ENCODE measurements around the gene ZNF592.

DNA sequence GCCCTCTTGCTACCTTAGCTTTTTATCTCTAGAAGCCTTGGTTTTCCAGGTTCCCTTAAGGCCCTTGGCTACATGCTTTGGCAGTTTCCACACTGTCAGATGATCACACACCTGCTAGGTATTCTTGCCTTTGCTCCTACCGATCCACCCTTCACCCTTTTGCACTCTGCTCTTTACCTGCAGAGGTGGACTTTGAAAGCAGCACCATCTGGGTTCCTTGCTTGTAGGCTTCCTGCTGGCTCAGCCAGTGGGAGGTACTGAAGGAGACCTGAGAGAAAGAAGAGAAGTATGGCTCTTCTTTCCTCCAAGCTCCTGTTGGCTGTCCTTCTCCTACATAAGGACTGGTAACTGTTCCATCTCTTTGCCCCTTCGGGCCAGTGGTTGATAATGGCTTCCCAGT is 7.3 kb upstream of the ZNF592 start:
- TF ChIP-seq BHLHE40 (IDR thresholded peaks at IDR 0.05; ENCODE audit: borderline replicate concordance) (no peak), CTBP1 (IDR thresholded peaks at IDR 0.05; ENCODE audit: borderline replicate concordance) (no peak), FOXK2 (IDR thresholded peaks at IDR 0.05) (no peak), LEF1 (IDR thresholded peaks at IDR 0.05; ENCODE audit: borderline replicate concordance) (no peak), SP1 (IDR thresholded peaks at IDR 0.05) (no peak), ARNT (IDR thresholded peaks at IDR 0.05) (no peak), FOXM1 (IDR thresholded peaks at IDR 0.05; ENCODE audit: borderline replicate concordance) (no peak), PKNOX1 (IDR thresholded peaks at IDR 0.05) (no peak), SUZ12 (IDR thresholded peaks at IDR 0.05) (no peak), ZNF384 (IDR thresholded peaks at IDR 0.05) (no peak), TARDBP (IDR thresholded peaks at IDR 0.05) (no peak), FOXA1 (IDR thresholded peaks at IDR 0.05) (no peak)
